8988T (cell line): ENCODE measurements around the gene PRR15L.
"Not testable (repeated sequence)": the region's sequence is repeated elsewhere in the genome, so short reads cannot be mapped to it uniquely, and the experiment has no call there.

Experiments
- DNase-seq: peaks from one replicate; pipeline ENCODE4 v3.0.0; 2011

The PRR15L gene

GRCh38 chr17:47929218-47930000 is 28.3 kb downstream of the PRR15L start:
- no peak for DNase-seq

DNA sequence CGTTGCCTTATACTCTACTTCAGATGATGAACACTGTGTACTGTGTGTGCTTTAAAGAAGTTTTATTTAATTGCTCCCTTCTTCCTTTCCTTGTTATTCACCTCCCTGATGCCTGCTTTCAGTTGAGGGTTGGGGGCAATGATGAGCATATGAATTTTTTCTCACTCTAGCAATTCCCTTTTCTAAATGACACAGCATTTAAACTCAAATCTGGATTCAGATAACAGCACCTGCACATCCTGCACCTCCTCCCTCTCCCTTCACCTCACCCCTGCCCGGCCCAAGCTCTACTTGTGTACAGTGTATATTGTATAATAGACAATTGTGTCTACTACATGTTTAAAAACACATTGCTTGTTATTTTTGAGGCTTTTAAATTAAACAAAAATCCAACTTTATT is 29.3 kb downstream of the PRR15L start:
- no peak for DNase-seq

DNA sequence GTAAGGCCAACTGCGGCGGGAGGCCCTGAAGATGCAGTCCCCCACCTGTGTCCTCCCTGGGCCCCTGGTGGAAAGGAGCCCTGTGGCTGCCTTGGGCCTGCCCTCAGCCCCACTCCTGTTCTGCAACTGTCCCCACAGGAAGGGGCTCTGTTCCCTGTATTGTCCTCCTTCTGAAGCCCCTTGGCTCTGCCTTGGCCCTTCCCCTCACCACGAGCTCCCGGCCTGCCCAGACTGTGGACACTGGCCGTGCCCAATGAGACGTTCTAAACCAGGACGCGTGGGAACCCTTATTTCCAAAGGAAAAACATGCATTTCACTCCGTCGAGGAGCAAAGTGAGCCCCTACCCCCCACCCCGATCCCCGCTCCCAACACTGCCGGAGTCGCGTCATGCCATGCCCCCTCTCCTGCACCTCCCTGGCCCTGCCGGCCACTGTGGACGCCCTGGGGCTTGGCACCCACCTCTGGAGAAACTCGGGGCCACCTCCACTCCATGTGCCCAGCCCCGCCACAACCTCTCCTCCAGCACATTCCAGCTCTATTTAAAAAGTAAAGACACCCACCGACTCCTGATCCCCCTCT is 29.8 kb downstream of the PRR15L start:
- no peak for DNase-seq

DNA sequence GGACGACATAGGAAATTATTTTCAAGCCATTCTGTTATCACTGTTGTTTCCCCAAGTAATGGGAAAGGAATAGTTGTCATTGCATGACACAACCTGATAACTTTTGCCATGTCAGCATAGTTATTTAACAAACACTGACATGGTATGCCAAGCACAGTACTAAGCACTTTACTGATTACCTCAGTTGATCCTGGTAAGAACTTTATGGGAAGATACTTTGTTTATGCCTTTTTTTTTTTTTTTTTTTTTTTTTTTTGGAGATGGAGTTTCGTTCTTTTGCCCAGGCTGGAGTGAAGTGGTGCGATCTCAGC is 32.0 kb downstream of the PRR15L start:
- no peak for DNase-seq

GRCh38 chr17:47924785-47925677 is 32.7 kb downstream of the PRR15L start:
- DNase-seq, result no peak

- not testable (repeated sequence) for DNase-seq
These were observed 37.8 kb downstream of the PRR15L start for GRCh38 chr17:47919889-47920288.

- DNase-seq, result no peak
These were observed 38.7 kb downstream of the PRR15L start for GRCh38 chr17:47918991-47919390.

DNA sequence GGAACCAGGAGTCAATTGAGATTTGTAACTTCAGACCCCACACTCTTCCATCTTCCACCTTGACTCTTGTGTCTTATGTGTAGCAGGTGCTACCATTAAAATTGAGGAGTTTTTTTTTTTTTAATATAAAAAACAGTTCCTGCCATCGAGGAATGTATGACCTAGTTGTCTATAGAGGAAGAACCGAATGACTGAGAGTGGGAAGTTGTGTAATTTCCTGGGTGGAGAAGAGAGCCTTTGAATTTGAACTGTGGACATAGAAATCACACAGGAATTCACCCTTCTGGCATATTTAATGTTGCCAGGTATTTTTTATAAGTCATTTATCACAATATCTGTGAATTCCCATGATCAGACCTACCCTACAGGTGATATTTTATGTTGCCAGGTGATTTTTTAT is 39.7 kb downstream of the PRR15L start:
- DNase-seq, result no peak

DNA sequence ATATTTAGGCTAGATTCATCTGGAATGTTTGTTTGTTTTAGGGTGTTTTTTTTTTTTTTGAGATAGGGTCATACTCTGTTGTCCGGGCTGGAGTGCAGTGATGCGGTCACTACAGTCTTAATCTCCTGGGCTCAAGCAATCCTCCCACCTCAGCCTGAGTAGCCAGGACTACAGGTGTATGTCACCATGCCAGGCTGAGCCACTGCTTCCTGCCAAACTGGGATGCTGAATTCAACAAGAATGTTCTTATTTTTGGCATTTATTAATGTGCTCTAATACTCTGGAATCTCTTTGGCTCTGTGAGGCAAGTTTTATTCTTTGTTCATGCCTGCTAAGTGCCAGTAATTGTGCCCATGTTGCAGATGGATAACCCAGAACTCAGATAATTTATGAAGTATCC is 40.1 kb downstream of the PRR15L start:
- DNase-seq, result no peak

DNA sequence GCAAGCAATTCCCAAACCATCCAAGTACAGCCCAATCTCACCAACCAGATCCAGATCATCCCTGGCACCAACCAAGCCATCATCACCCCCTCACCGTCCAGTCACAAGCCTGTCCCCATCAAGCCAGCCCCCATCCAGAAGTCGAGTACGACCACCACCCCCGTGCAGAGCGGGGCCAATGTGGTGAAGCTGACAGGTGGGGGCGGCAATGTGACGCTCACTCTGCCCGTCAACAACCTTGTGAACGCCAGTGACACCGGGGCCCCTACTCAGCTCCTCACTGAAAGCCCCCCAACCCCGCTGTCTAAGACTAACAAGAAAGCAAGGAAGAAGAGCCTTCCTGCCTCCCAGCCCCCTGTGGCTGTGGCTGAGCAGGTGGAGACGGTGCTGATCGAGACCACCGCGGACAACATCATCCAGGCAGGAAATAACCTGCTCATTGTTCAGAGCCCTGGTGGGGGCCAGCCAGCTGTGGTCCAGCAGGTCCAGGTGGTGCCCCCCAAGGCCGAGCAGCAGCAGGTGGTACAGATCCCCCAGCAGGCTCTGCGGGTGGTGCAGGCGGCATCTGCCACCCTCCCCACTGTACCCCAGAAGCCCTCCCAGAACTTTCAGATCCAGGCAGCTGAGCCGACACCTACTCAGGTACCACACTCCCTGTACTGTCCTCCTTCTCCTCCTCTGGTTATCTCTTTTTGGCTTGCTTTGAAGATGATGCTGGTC is 41.0 kb downstream of the PRR15L start:
- no peak for DNase-seq

GRCh38 chr17:47915776-47916398 is 41.8 kb downstream of the PRR15L start:
- no peak for DNase-seq

- DNase-seq, result no peak
These were observed 43.3 kb downstream of the PRR15L start for GRCh38 chr17:47914306-47914948.

DNA sequence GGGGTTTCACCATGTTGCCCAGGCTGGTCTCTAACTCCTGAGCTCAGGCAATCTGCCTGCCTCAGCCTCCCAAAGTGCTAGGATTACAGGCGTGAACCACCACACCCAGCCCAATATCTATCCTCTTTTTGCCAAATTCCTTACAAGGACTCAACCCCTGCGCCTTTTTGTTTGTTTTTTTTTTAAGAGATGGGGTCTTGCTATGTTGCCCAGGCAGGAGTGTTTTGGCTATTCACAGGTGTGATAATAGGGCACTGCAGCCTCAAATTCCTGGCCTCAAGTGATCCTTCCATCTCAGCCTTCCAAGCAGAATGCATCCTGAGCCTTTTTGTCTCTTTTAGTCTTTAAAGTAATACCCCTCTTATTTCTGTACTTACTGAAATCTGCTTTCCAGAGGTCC is 44.6 kb downstream of the PRR15L start:
- DNase-seq, result no peak

GRCh38 chr17:47907932-47908562 is 49.6 kb downstream of the PRR15L start:
- DNase-seq, result no peak

GRCh38 chr17:47906443-47906842 is 51.2 kb downstream of the PRR15L start:
- DNase-seq, result no peak

DNA sequence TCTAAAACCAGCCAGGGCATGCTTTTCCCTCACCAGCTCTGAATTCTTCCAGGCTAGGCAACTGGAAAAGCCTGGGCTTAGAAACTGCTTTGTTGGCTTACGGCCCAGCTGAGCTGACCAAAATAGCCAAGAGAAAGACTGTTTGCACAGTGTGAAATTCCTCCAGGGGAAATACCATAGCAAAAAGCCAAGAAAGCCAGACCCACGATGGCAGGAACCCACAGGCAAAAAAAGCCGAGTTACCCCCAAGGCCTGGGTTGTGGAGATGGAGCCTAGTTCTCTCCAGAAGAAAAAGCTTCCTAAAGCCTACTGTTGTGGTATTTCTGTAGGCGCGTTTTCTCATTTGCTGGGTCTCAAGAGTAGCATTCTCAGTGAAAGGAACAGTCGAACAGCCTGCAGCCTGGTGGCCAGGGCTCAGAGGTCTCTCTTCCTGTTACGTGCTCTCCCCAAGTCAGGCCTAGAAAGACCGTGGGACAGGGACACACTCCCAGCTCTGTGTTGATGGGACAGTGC is 52.4 kb downstream of the PRR15L start:
- DNase-seq, result no peak

- no peak for DNase-seq
These were observed 55.5 kb downstream of the PRR15L start for GRCh38 chr17:47902039-47902744.
